Caco-2 (cell line): ENCODE measurements around the gene WEE1. TPM values are rescaled to one million over a fixed set of nuclear protein-coding genes. Genes with fewer than 3 reads are reported as not detected.

Experiments used
- BruUV-seq: library from RNA; stranded (reverse); fragments of 400-500 nt; replicated peaks from 2 replicates; lab custom pipeline; 2021; lab: Mats Ljungman, UMichigan
- CTCF ChIA-PET: fragments of 300-600 bp; sonication (Branson Sonifier 250); formaldehyde crosslinking; loops from one replicate; lab custom pipeline; 2022; ENCODE audit warnings: antibody characterized with exemption; lab: Charles Lee
- POLR2A ChIA-PET: fragments of 300-600 bp; sonication (Branson Sonifier 250); formaldehyde crosslinking; loops from one replicate; lab custom pipeline; 2022; ENCODE audit warnings: antibody characterized with exemption; lab: Charles Lee
- DNase-seq, 2 experiments: peaks; one replicate each; pipeline versions ENCODE4 v3.0.0 to v3.0.0-alpha.2; 2020 to 2022
- H3K27me3 ChIP-seq: replicated peaks from 2 replicates; pipeline ENCODE4 v1.6.0; 2011; ENCODE audit warnings: low read length; ENCODE audit not compliant: control insufficient read depth, insufficient read depth
- H3K36me3 ChIP-seq: 2 replicates; pipeline ENCODE4 v1.5.1; 2011; ENCODE audit warnings: low read length; ENCODE audit not compliant: control insufficient read depth, insufficient read depth
- H3K4me1 ChIP-seq: fragments of 250-450 bp; sonication (Bioruptor Pico); 2 replicates; pipeline ENCODE4 v1.5.1; 2020; ENCODE audit warnings: mild to moderate bottlenecking
- H3K4me3 ChIP-seq: 2 replicates; pipeline ENCODE4 v1.5.1; 2011; ENCODE audit warnings: low read depth, mild to moderate bottlenecking, control low read depth, low read length
- H3K9me3 ChIP-seq: fragments of 250-450 bp; sonication (Bioruptor Pico); 2 replicates; pipeline ENCODE4 v1.5.1; 2020; ENCODE audit warnings: mild to moderate bottlenecking, moderate library complexity
- H3K27ac Mint-ChIP-seq: one replicate; pipeline ENCODE4 v1.8.0; 2022; ENCODE audit warnings: mixed read lengths; ENCODE audit not compliant: unreplicated experiment
- H3K27me3 Mint-ChIP-seq: one replicate; pipeline ENCODE4 v1.8.0; 2022; ENCODE audit warnings: mixed read lengths; ENCODE audit not compliant: insufficient read depth, unreplicated experiment
- H3K36me3 Mint-ChIP-seq: one replicate; pipeline ENCODE4 v1.8.0; 2022; ENCODE audit warnings: mild to moderate bottlenecking, mixed read lengths; ENCODE audit not compliant: insufficient read depth, unreplicated experiment
- H3K4me1 Mint-ChIP-seq: one replicate; pipeline ENCODE4 v1.8.0; 2022; ENCODE audit warnings: low read depth, mixed read lengths; ENCODE audit not compliant: unreplicated experiment
- H3K4me3 Mint-ChIP-seq: one replicate; pipeline ENCODE4 v1.8.0; 2022; ENCODE audit warnings: mild to moderate bottlenecking, moderate library complexity, mixed read lengths; ENCODE audit not compliant: unreplicated experiment
- H3K9me3 Mint-ChIP-seq: one replicate; pipeline ENCODE4 v1.8.0; 2022; ENCODE audit warnings: mixed read lengths; ENCODE audit not compliant: unreplicated experiment
- CTCF ChIP-seq, 2 experiments: fragments of 200-600 bp in 1 of 2; IDR thresholded peaks; 1 replicate in 1 of 2; 2 replicates in 1 of 2; pipeline versions ENCODE4 v1.5.1 to v1.8.0; 2011 to 2022; ENCODE audit warnings: antibody characterized with exemption in 1 of 2, control low read depth in 1 of 2, inconsistent platforms in 1 of 2, low read depth in 1 of 2, low read length in 1 of 2, mild to moderate bottlenecking in 1 of 2, moderate library complexity in 1 of 2; ENCODE audit not compliant: insufficient read depth in 1 of 2, severe bottlenecking in 1 of 2, unreplicated experiment in 1 of 2
- intact Hi-C: fragments of 100-400 bp; cut with micrococcal nuclease; formaldehyde crosslinking; loops from one replicate; pipeline ENCODE4 v1.10.0; 2022; ENCODE audit not compliant: unreplicated experiment
- total RNA-seq: library from RNA; stranded (reverse); gene quantifications from 2 replicates; pipeline ENCODE4 v1.2.3, GENCODE V29; 2022

The WEE1 gene
- total RNA-seq, 1 experiment from 2014 or later = 108 TPM

- Mint-ChIP-seq H3K27ac (peak overlapping the region; percentile 69), H3K27me3 (no peaks in the 10 kb centered on the region), H3K4me3 (no peak overlapping the region), H3K9me3 (no peaks in the 10 kb centered on the region), H3K4me1 (peaks cover 36% of the 10 kb centered on the region), H3K36me3 (peaks cover 6% of the 10 kb centered on the region)
- H3K4me3 ChIP-seq = no peak overlapping the region
- TF ChIP-seq CTCF (IDR thresholded peaks at IDR 0.05; ENCODE audit: insufficient read depth in 1 of 2, low read depth in 1 of 2, low read length in 1 of 2, severe bottlenecking in 1 of 2, unreplicated experiment in 1 of 2) = no peak
- POLR2A ChIA-PET = interaction anchor here (0.7 to 1.0 kb wide), 2 partner anchors 44 to 69 kb away, joined by 6 to 8 read pairs; partner anchors contain the start of genes WEE1 and ZNF143
- no peaks in the 10 kb centered on the region for H3K27me3 ChIP-seq
- no peaks in the 10 kb centered on the region for H3K36me3 ChIP-seq
- CTCF ChIA-PET = no interaction called here
- H3K4me1 ChIP-seq = peaks cover 58% of the 10 kb centered on the region
- intact Hi-C loops = no loop called here
- H3K9me3 ChIP-seq = no peaks in the 10 kb centered on the region
- no peak for DNase-seq
- no TSS peak for BruUV-seq
Observed at GRCh38 chr11:9529334-9529650, 44.2 kb upstream of the WEE1 start.

GRCh38 chr11:9530020-9530621 lies 43.3 kb upstream of the WEE1 start:
- Mint-ChIP-seq H3K27me3 (no peaks in the 10 kb centered on the region), H3K4me3 (peak overlapping the region; percentile 10), H3K9me3 (no peaks in the 10 kb centered on the region), H3K4me1 (peaks cover 37% of the 10 kb centered on the region), H3K36me3 (peaks cover 6% of the 10 kb centered on the region), H3K27ac (peak overlapping the region; percentile 69)
- ChIA-PET CTCF (interaction anchor here (0.5 to 1.5 kb wide), 3 partner anchors 24 to 218 kb away, joined by 3 to 4 read pairs (median 4); no protein-coding TSS in a partner anchor), POLR2A (interaction anchor here (0.6 to 1.0 kb wide), 4 partner anchors 42 to 69 kb away, joined by 3 to 8 read pairs (median 6); partner anchors contain the start of genes WEE1 and ZNF143)
- DNase-seq = peak; percentile 65 to 81
- H3K36me3 ChIP-seq = no peaks in the 10 kb centered on the region
- no peak for TF ChIP-seq CTCF (IDR thresholded peaks at IDR 0.05; ENCODE audit: insufficient read depth in 1 of 2, low read depth in 1 of 2, low read length in 1 of 2, severe bottlenecking in 1 of 2, unreplicated experiment in 1 of 2)
- peaks cover 64% of the 10 kb centered on the region for H3K4me1 ChIP-seq
- BruUV-seq = no TSS peak
- no peak overlapping the region for H3K4me3 ChIP-seq
- intact Hi-C loops = loop anchor here (1.0 kb wide), 3 partner anchors 20 to 43 kb away; partner anchors contain the start of gene WEE1
- no peaks in the 10 kb centered on the region for H3K9me3 ChIP-seq
- H3K27me3 ChIP-seq = no peaks in the 10 kb centered on the region

- CTCF ChIA-PET = interaction anchor here (0.5 to 1.5 kb wide), 3 partner anchors 25 to 217 kb away, joined by 3 to 4 read pairs (median 4); no protein-coding TSS in a partner anchor
- peaks cover 64% of the 10 kb centered on the region for H3K4me1 ChIP-seq
- no peaks in the 10 kb centered on the region for H3K9me3 ChIP-seq
- peaks cover 37% of the 10 kb centered on the region for H3K4me1 Mint-ChIP-seq
- no peaks in the 10 kb centered on the region for H3K9me3 Mint-ChIP-seq
- no TSS peak for BruUV-seq
- peaks cover 1% of the 10 kb centered on the region; the same call in 1 of the 2 replicates for H3K36me3 ChIP-seq
- intact Hi-C loops = loop anchor here (1.0 kb wide), 3 partner anchors 21 to 42 kb away; partner anchors contain the start of gene WEE1
- no peaks in the 10 kb centered on the region for H3K27me3 Mint-ChIP-seq
- H3K4me3 ChIP-seq = no peak overlapping the region
- no peak for DNase-seq
- H3K27ac Mint-ChIP-seq = peak overlapping the region; percentile 69
- POLR2A ChIA-PET = interaction anchor here (0.6 kb wide), 2 partner anchors 41 to 42 kb away, joined by 3 to 6 read pairs; partner anchors contain the start of gene WEE1
- H3K4me3 Mint-ChIP-seq = no peak overlapping the region
- TF ChIP-seq CTCF (IDR thresholded peaks at IDR 0.05; ENCODE audit: insufficient read depth in 1 of 2, low read depth in 1 of 2, low read length in 1 of 2, severe bottlenecking in 1 of 2, unreplicated experiment in 1 of 2) = no peak
- H3K36me3 Mint-ChIP-seq = peaks cover 6% of the 10 kb centered on the region
- H3K27me3 ChIP-seq = no peaks in the 10 kb centered on the region
Observed at GRCh38 chr11:9530901-9531625, 42.4 kb upstream of the WEE1 start.
